H1 (cell line): ENCODE data around the gene PCP4L1. TPM values are rescaled to one million over a fixed set of nuclear protein-coding genes. Genes with fewer than 3 reads are reported as not detected.
A peak's percentile ranks its signal among the peaks of the same experiment; 100 is the strongest.

Experiments
- CTCF ChIA-PET: fragments of 300-600 bp; sonication (Branson Sonifier 250); formaldehyde crosslinking; loops from one replicate; lab custom pipeline; 2021; ENCODE audit not compliant: partially characterized antibody; lab: Charles Lee
- POLR2A ChIA-PET: fragments of 300-600 bp; sonication (Branson Sonifier 250); formaldehyde crosslinking; loops from one replicate; lab custom pipeline; 2021; ENCODE audit warnings: inconsistent platforms; ENCODE audit not compliant: partially characterized antibody; lab: Charles Lee
- DNase-seq, 2 experiments: peaks; one replicate each; pipeline versions ENCODE4 v3.0.0 to v3.0.0-alpha.2; 2010 to 2022; ENCODE audit warnings: low spot score in 2 of 2, low read depth in 1 of 2, mixed read lengths in 1 of 2
- FAIRE-seq: peaks from 2 replicates; lab custom pipeline; 2011; peaks lifted over from hg19 to GRCh38; lab: Jason Lieb, UNC
- H2AFZ ChIP-seq: 2 replicates; pipeline ENCODE4 v1.8.1; 2012; ENCODE audit warnings: low read length, inconsistent platforms
- H2AK5ac ChIP-seq: 2 replicates; pipeline ENCODE4 v1.6.1; 2013; ENCODE audit warnings: low read depth, low read length
- H2BK120ac ChIP-seq: replicated peaks from 2 replicates; pipeline ENCODE3; 2013; ENCODE audit warnings: low read depth, low read length, inconsistent platforms
- H2BK12ac ChIP-seq: 2 replicates; pipeline ENCODE4 v1.6.1; 2013; ENCODE audit warnings: low read depth, low read length
- H2BK15ac ChIP-seq: 2 replicates; pipeline ENCODE4 v1.6.1; 2013; ENCODE audit warnings: low read length
- H2BK20ac ChIP-seq: 2 replicates; pipeline ENCODE4 v1.6.1; 2013; ENCODE audit warnings: low read length
- H2BK5ac ChIP-seq: 2 replicates; pipeline ENCODE4 v1.6.1; 2013; ENCODE audit warnings: low read depth, low read length
- H3K14ac ChIP-seq: 2 replicates; pipeline ENCODE4 v1.6.1; 2013; ENCODE audit warnings: inconsistent platforms; ENCODE audit not compliant: insufficient read length
- H3K18ac ChIP-seq: 2 replicates; pipeline ENCODE4 v1.6.1; 2013; ENCODE audit warnings: low read length; ENCODE audit errors: extremely low read depth
- H3K23ac ChIP-seq: 2 replicates; pipeline ENCODE4 v1.6.1; 2013; ENCODE audit warnings: inconsistent platforms; ENCODE audit not compliant: insufficient read length
- H3K23me2 ChIP-seq: 2 replicates; pipeline ENCODE4 v1.6.1; 2013; ENCODE audit warnings: low read depth, low read length
- H3K27ac ChIP-seq: 2 replicates; pipeline ENCODE4 v1.6.1; 2011; ENCODE audit warnings: low read depth, low read length, inconsistent platforms
- H3K27me3 ChIP-seq, 4 experiments: replicated peaks in 1 of 4; 1 replicate in 1 of 4; 2 replicates in 3 of 4; pipeline versions ENCODE4 v1.6.1 to v1.8.1; 2011 to 2013; ENCODE audit warnings: low read length in 3 of 4, mild to moderate bottlenecking in 3 of 4, inconsistent platforms in 2 of 4, mixed read lengths in 2 of 4, moderate library complexity in 1 of 4; ENCODE audit not compliant: control insufficient read depth in 3 of 4, insufficient read depth in 3 of 4; ENCODE audit errors: extremely low read depth in 1 of 4
- H3K36me3 ChIP-seq, 4 experiments: 2 replicates each; pipeline versions ENCODE4 v1.6.1 to v1.8.1; 2011 to 2013; ENCODE audit warnings: mild to moderate bottlenecking in 4 of 4, low read length in 3 of 4, moderate library complexity in 2 of 4, control low read depth in 1 of 4, inconsistent platforms in 1 of 4; ENCODE audit not compliant: insufficient read depth in 4 of 4, control insufficient read depth in 2 of 4
- H3K4ac ChIP-seq: replicated peaks from 2 replicates; pipeline ENCODE3; 2013; ENCODE audit warnings: low read length, low read depth, mixed read lengths, inconsistent platforms; ENCODE audit not compliant: insufficient read length
- H3K4me1 ChIP-seq, 4 experiments: replicated peaks in 1 of 4; 1 replicate in 1 of 4; 2 replicates in 3 of 4; pipeline versions ENCODE4 v1.6.1 to v1.8.1; 2011 to 2013; ENCODE audit warnings: low read length in 3 of 4, inconsistent platforms in 2 of 4, mixed read lengths in 1 of 4; ENCODE audit not compliant: insufficient read depth in 4 of 4, control insufficient read depth in 3 of 4
- H3K4me2 ChIP-seq, 2 experiments: 2 replicates each; pipeline versions ENCODE4 v1.6.1 to v1.8.1; 2011 to 2013; ENCODE audit warnings: low read depth in 2 of 2, low read length in 2 of 2, control low read depth in 1 of 2, inconsistent platforms in 1 of 2, mild to moderate bottlenecking in 1 of 2; ENCODE audit not compliant: insufficient read depth in 1 of 2
- H3K4me3 ChIP-seq, 4 experiments: fragments of 200-600, 300-600 bp in 1 of 4; sonication (generic), shearing (Covaris generic), sonication (Bioruptor Twin) in 1 of 4; 2 replicates each; pipeline versions ENCODE4 v1.5.1 to v1.8.1; 2011 to 2016; ENCODE audit warnings: low read length in 4 of 4, low read depth in 3 of 4, control low read depth in 2 of 4, inconsistent platforms in 2 of 4, mild to moderate bottlenecking in 2 of 4, mixed read lengths in 1 of 4, moderate library complexity in 1 of 4; ENCODE audit not compliant: insufficient read depth in 2 of 4; ENCODE audit errors: extremely low read depth in 1 of 4
- H3K56ac ChIP-seq: replicated peaks from 2 replicates; pipeline ENCODE3; 2013; ENCODE audit warnings: low read depth, mild to moderate bottlenecking, mixed read lengths, low read length, inconsistent platforms; ENCODE audit not compliant: insufficient read length
- H3K79me1 ChIP-seq: 2 replicates; pipeline ENCODE4 v1.6.1; 2013; ENCODE audit warnings: low read depth, low read length, control low read depth
- H3K79me2 ChIP-seq, 2 experiments: 2 replicates each; pipeline versions ENCODE4 v1.6.1 to v1.8.1; 2012 to 2013; ENCODE audit warnings: low read length in 2 of 2, mild to moderate bottlenecking in 2 of 2, inconsistent platforms in 1 of 2; ENCODE audit not compliant: insufficient read depth in 2 of 2, control insufficient read depth in 1 of 2
- H3K9ac ChIP-seq, 4 experiments: replicated peaks in 1 of 4; 1 replicate in 1 of 4; 2 replicates in 3 of 4; pipeline versions ENCODE4 v1.6.1 to v1.8.1; 2011 to 2013; ENCODE audit warnings: low read depth in 3 of 4, low read length in 3 of 4, control low read depth in 2 of 4, mild to moderate bottlenecking in 2 of 4, moderate library complexity in 2 of 4, inconsistent platforms in 1 of 4; ENCODE audit errors: extremely low read depth in 1 of 4
- H3K9me3 ChIP-seq, 2 experiments: 2 replicates each; pipeline versions ENCODE4 v1.6.1 to v1.8.1; 2012 to 2013; ENCODE audit warnings: mild to moderate bottlenecking in 2 of 2, moderate library complexity in 2 of 2, control low read depth in 1 of 2, inconsistent platforms in 1 of 2, low read depth in 1 of 2, low read length in 1 of 2, mixed read lengths in 1 of 2; ENCODE audit not compliant: insufficient read depth in 2 of 2
- H4K20me1 ChIP-seq, 2 experiments: replicated peaks in 1 of 2; 2 replicates each; pipeline versions ENCODE3 to v1.8.1; 2011 to 2013; ENCODE audit warnings: inconsistent platforms in 2 of 2, low read length in 2 of 2, mild to moderate bottlenecking in 1 of 2; ENCODE audit not compliant: insufficient read depth in 2 of 2, control insufficient read depth in 1 of 2
- H4K5ac ChIP-seq: 2 replicates; pipeline ENCODE4 v1.6.1; 2013; ENCODE audit warnings: low read length, low read depth, mixed read lengths, inconsistent platforms; ENCODE audit not compliant: insufficient read length
- H4K8ac ChIP-seq: 2 replicates; pipeline ENCODE4 v1.8.0; 2013; ENCODE audit warnings: mild to moderate bottlenecking, moderate library complexity, low read length, inconsistent platforms; ENCODE audit not compliant: insufficient read depth; ENCODE audit errors: extremely low read depth
- H4K91ac ChIP-seq: replicated peaks from 2 replicates; pipeline ENCODE3; 2013; ENCODE audit warnings: low read length, mixed read lengths, inconsistent platforms; ENCODE audit not compliant: insufficient read length
- CHD2 ChIP-seq: IDR thresholded peaks from 2 replicates; pipeline ENCODE4 v1.6.1; 2012; ENCODE audit warnings: low read length, improper control_type of control experiment
- JUND ChIP-seq: IDR thresholded peaks from 2 replicates; pipeline ENCODE4 v1.6.1; 2011; ENCODE audit warnings: mild to moderate bottlenecking, improper control_type of control experiment, low read length
- NANOG ChIP-seq: IDR thresholded peaks from 2 replicates; pipeline ENCODE4 v1.6.1; 2011; ENCODE audit warnings: low read length, low read depth, mild to moderate bottlenecking, inconsistent platforms; ENCODE audit not compliant: insufficient read depth, poor library complexity, severe bottlenecking
- PHF8 ChIP-seq: fragments of 200-600 bp; sonication (generic); conservative IDR thresholded peaks from 2 replicates; pipeline ENCODE4 v1.7.1; 2012; ENCODE audit warnings: low read depth, mild to moderate bottlenecking, inconsistent platforms, low read length, moderate library complexity
- POLR2AphosphoS5 ChIP-seq: IDR thresholded peaks from 2 replicates; pipeline ENCODE4 v1.6.1; 2011; ENCODE audit warnings: low read depth, low read length
- RAD21 ChIP-seq, 2 experiments: IDR thresholded peaks in 1 of 2; conservative IDR thresholded peaks in 1 of 2; 2 replicates each; pipeline ENCODE4 v1.6.1; 2011; ENCODE audit warnings: low read depth in 2 of 2, low read length in 2 of 2, improper control_type of control experiment in 1 of 2, inconsistent platforms in 1 of 2, mild to moderate bottlenecking in 1 of 2, moderate library complexity in 1 of 2
- SAP30 ChIP-seq: fragments of 300-600 bp; sonication (generic); IDR thresholded peaks from 2 replicates; pipeline ENCODE4 v1.7.1; 2012; ENCODE audit warnings: low read length, moderate library complexity, mild to moderate bottlenecking, inconsistent platforms; ENCODE audit not compliant: insufficient read depth, insufficient replicate concordance
- SIRT6 ChIP-seq: IDR thresholded peaks from one replicate; pipeline ENCODE4 v1.7.1; 2012; ENCODE audit warnings: low read length, inconsistent platforms
- SRF ChIP-seq: IDR thresholded peaks from 2 replicates; pipeline ENCODE4 v1.6.1; 2011; ENCODE audit warnings: mild to moderate bottlenecking, low read depth, low read length, moderate library complexity
- TAF1 ChIP-seq: IDR thresholded peaks from 2 replicates; pipeline ENCODE4 v1.6.1; 2011; ENCODE audit warnings: mild to moderate bottlenecking, low read depth, low read length
- TBP ChIP-seq: IDR thresholded peaks from 2 replicates; pipeline ENCODE4 v1.6.1; 2011; ENCODE audit warnings: low read depth, low read length, improper control_type of control experiment
- TEAD4 ChIP-seq: IDR thresholded peaks from 2 replicates; pipeline ENCODE4 v1.6.1; 2012; ENCODE audit warnings: low read depth, low read length, inconsistent platforms, mixed read lengths
- WGBS, 2 experiments: shearing (Covaris generic) in 1 of 2; methylation state at CpG; one replicate each; pipeline versions ENCODE4 v1.1.6 to v1.1.7; 2013 to 2015; ENCODE audit warnings: low lambda C conversion rate in 2 of 2, mixed read lengths in 2 of 2, inconsistent platforms in 1 of 2, low coverage in 1 of 2, missing lambda C conversion rate in 1 of 2; ENCODE audit not compliant: insufficient replicate concordance in 2 of 2, insufficient coverage in 1 of 2, insufficient read length in 1 of 2; ENCODE audit errors: extremely low coverage in 1 of 2, missing lambda C conversion rate in 1 of 2; 5-methylcytosine and 5-hydroxymethylcytosine counted together
- polyA plus RNA-seq, 7 experiments: library from polyadenylated mRNA; depleted of rRNA in 3 of 7; stranded (reverse) in 5 of 7; unstranded in 2 of 7; fragments of >200 nt in 5 of 7; fragments of 200-250 nt in 2 of 7; gene quantifications; 1 replicate in 5 of 7; 2 replicates in 1 of 7; 4 replicates in 1 of 7; pipeline versions ENCODE4 v1.2.1 to v1.2.3, GENCODE V29; 2011 to 2013; ENCODE audit warnings: missing spikeins in 2 of 7, mixed read lengths in 2 of 7
- total RNA-seq: library from RNA; stranded (reverse); fragmentation: NEBNext Ultra II Directional; extraction: Animal tissue kit (Norgen Biotek cat#: 25700); gene quantifications from 2 replicates; pipeline ENCODE4 v1.2.1, GENCODE V29; 2021

Gene PCP4L1
- total and polyA plus RNA-seq, 2 of the 8 experiments (the other 6 are each of a cell fraction or from before 2014, with no cell fraction given), result 0.41 to 1.0 TPM

DNA sequence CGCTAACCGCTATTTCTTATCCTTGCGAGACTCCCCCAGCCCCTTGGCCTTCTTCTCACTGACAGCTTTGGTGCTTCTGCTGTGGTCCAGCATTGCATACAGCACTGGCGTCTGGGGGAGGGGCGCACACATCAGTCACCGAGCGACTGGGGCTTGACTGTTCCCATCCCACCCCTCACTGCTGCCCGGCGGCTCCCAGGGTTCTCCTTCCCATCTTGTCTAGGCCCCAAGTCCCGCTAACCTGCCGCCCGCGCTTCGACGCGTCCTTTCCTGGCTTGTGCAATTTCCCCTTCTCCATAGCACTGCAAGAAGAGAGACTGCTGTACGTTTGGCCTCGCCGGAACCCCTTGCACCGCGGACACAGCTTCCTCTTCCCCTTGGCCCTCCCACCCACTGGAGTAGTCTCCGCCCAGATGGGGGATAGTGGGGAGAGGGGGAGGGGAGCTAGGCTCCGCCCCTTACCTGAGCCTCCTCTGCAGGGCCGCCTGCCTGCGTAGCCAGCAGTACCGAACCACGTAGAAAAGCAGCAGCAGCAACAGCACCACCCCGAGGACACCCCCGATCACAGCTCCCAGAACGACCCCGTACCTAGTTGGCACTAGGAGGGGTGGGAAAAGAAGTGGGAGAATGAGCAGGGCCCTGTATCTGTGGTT, 47.4 kb downstream of the PCP4L1 start:
- Histone ChIP-seq H2AFZ (peak overlapping the region; percentile 67), H2BK5ac (peak overlapping the region; percentile 27), H3K23me2 (peaks cover 5% of the 10 kb centered on the region; the same call in 1 of the 2 replicates), H3K4me1 (peaks cover 0 to 16% (median 9%) of the 10 kb centered on the region in 4 experiments; a peak in 6 of 7 replicates), H3K27ac (no peak overlapping the region), H3K4me3 (peak overlapping the region; percentile 70 to 87 (median 79)), H4K8ac (no peak overlapping the region), H2BK20ac (no peak overlapping the region), H2BK120ac (no peak overlapping the region), H3K18ac (no peak overlapping the region; the same call in none of the 2 replicates), H3K36me3 (no peaks in the 10 kb centered on the region), H3K27me3 (no peaks in the 10 kb centered on the region), H3K79me2 (peaks cover 0 to 8% of the 10 kb centered on the region in 2 experiments; a peak in 1 of 4 replicates), H3K4me2 (peak overlapping the region; percentile 95 to 96), H2BK12ac (0 out of 2 replicates have a peak overlapping the region, but pooled peaks have one; percentile 30), H3K56ac (no peak overlapping the region), H2AK5ac (no peak overlapping the region), H3K9ac (peak overlapping the region in 2 of 4 experiments; percentile 44 to 45; a peak in 2 of 7 replicates), H3K9me3 (no peaks in the 10 kb centered on the region), H4K20me1 (no peaks in the 10 kb centered on the region), H3K79me1 (0 out of 2 replicates have a peak, but pooled peaks cover 3% of the 10 kb centered on the region), H3K4ac (no peak overlapping the region), H2BK15ac (0 out of 2 replicates have a peak overlapping the region, but pooled peaks have one; percentile 1), H3K23ac (no peak overlapping the region), H3K14ac (no peak overlapping the region), H4K5ac (peak overlapping the region; percentile 38), H4K91ac (no peak overlapping the region)
- ChIA-PET POLR2A (interaction anchor here (0.8 to 1.9 kb wide), 9 partner anchors 8 to 109 kb away, joined by 3 to 12 read pairs (median 3); partner anchors contain the start of genes NDUFS2, PCP4L1 and SDHC), CTCF (interaction anchor here (0.7 to 12.1 kb wide), 22 partner anchors 13 to 131 kb away, joined by 3 to 201 read pairs (median 4); partner anchors contain the start of genes ADAMTS4, APOA2, FCER1G and PCP4L1)
- FAIRE-seq (peak; percentile 84), DNase-seq (peak; percentile 96 to 97)
- 2% methylated on average over 14 of the region's 31 CpGs; no CpG with 5 or more reads in 1 of the 2 experiments for WGBS, 2 experiments
- TF ChIP-seq POLR2AphosphoS5, result peak; percentile 41; the same call in 1 of the 2 replicates
- peak; percentile 82 to 85 for TF ChIP-seq RAD21 (IDR thresholded peaks at IDR 0.05 in 1 of 2, conservative IDR thresholded peaks at IDR 0.05 in 1 of 2; ENCODE audit: low read depth in 2 of 2, low read length in 2 of 2)
- no peak for TF ChIP-seq SIRT6
- TF ChIP-seq SAP30, result peak; percentile 64
- no peak for TF ChIP-seq PHF8
- TF ChIP-seq SRF, result no peak
- TF ChIP-seq CHD2, result no peak
- TF ChIP-seq TEAD4, result no peak
- no peak for TF ChIP-seq NANOG
- peak; percentile 48; the same call in 1 of the 2 replicates for TF ChIP-seq TAF1
- TF ChIP-seq TBP, result no peak; the same call in 1 of the 2 replicates
- no peak for TF ChIP-seq JUND
